VCaP (cell line): ENCODE measurements around the gene HEPACAM2.
A peak's percentile ranks its signal among the peaks of the same experiment; 100 is the strongest.

ENCODE experiments used
- H3K27ac ChIP-seq: fragments of 450-650 bp; 2 replicates; pipeline ENCODE4 v1.5.1; 2017
- TF ChIP-seq, protein P1 (sequence below): fragments of 450-650 bp; conservative IDR thresholded peaks from 2 replicates; pipeline ENCODE4 v1.5.1; 2017; ENCODE audit warnings: mild to moderate bottlenecking, moderate library complexity

The HEPACAM2 gene

DNA sequence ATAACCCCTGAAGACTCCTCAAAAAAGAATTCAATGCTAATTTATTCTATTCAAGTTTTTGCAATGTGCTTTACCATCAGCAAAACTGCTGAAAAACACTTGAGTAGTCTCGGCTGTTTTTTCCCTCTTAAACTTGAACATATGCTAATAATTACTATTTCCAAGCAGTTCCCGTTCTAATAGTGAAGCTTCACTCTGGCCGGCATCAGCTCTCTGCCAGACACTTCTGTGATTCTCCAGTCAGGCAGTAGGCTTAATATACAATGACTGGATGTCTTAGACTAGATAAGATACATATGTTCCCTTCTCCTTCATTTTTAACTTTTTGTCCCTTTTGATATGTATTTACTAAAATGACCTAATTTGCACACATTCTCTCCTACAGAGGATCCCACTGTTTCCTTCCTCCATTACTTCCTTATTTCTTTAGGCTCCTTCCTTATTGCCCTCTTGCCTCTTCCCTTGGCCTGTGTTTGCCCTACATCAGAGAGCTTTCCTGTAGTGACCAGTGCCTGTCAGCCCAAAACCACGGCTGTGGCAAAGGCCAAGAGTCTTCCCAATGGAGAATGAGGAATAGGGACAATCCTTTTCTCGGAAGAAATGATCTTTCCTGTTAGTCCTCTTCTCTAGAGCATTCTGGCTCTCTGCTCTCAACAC is 23.5 kb downstream of the HEPACAM2 start:
- TF ChIP-seq, protein P1, sequence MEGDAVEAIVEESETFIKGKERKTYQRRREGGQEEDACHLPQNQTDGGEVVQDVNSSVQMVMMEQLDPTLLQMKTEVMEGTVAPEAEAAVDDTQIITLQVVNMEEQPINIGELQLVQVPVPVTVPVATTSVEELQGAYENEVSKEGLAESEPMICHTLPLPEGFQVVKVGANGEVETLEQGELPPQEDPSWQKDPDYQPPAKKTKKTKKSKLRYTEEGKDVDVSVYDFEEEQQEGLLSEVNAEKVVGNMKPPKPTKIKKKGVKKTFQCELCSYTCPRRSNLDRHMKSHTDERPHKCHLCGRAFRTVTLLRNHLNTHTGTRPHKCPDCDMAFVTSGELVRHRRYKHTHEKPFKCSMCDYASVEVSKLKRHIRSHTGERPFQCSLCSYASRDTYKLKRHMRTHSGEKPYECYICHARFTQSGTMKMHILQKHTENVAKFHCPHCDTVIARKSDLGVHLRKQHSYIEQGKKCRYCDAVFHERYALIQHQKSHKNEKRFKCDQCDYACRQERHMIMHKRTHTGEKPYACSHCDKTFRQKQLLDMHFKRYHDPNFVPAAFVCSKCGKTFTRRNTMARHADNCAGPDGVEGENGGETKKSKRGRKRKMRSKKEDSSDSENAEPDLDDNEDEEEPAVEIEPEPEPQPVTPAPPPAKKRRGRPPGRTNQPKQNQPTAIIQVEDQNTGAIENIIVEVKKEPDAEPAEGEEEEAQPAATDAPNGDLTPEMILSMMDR: no peak

GRCh38 chr7:93198472-93198871 is 27.8 kb downstream of the HEPACAM2 start:
- no peak overlapping the region for H3K27ac ChIP-seq
- TF ChIP-seq, protein P1: no peak

More for the DNA sequence above, 23.5 kb downstream of the HEPACAM2 start:
- H3K27ac ChIP-seq: peak overlapping the region; percentile 95

DNA sequence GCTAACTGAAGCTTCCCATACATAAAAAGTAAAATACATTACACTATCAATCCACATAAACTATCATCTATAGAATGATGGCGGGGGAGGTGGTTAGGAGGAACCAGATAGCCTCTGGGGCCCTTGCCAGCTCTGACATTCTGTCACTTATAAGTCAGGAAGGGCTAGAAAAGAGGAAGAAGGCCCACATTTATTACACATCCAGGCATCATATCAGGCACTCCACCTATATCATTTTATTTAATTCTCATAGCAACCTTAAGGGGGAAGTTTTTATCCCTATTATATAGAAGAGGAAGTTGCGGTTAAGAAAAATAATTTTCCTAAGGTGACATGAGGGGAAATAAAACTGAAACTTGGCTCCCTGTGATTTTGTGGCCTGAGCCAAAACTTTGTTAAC is 29.9 kb downstream of the HEPACAM2 start:
- TF ChIP-seq, protein P1: no peak
- peak overlapping the region; percentile 40 for H3K27ac ChIP-seq

DNA sequence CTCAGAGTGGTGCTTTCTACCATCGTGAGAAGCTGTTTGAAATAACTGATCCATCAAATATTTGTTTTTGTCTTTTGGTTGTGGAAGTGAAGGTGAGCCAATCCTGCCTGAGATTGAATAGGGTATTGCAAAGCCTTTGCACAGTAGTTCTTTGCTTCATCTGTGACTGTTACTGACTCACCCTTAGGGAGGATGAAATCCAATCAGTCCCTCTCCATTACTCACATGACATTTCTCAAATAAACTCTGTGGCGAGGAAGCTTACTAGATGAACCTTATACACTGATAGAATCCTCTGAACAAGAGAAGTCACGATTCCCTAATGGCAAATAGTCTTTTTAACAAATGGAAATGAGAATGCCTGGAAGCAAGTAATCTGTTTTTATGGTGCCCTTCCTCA is 31.9 kb downstream of the HEPACAM2 start:
- TF ChIP-seq, protein P1: no peak
- no peak overlapping the region for H3K27ac ChIP-seq

GRCh38 chr7:93188870-93189634 is 37.2 kb downstream of the HEPACAM2 start:
- peak overlapping the region; percentile 58 for H3K27ac ChIP-seq
- TF ChIP-seq, protein P1: no peak

- no peak overlapping the region for H3K27ac ChIP-seq
- TF ChIP-seq, protein P1: no peak
Measured at GRCh38 chr7:93185303-93186027, 40.8 kb downstream of the HEPACAM2 start.

GRCh38 chr7:93179173-93179572 is 47.1 kb downstream of the HEPACAM2 start:
- H3K27ac ChIP-seq: peak overlapping the region; percentile 4; the same call in 1 of the 2 replicates
- TF ChIP-seq, protein P1: no peak
